HL-60 (cell line): ENCODE results near the gene SHISA8.

Experiments
- DNase-seq, 2 experiments: peaks; one replicate each; pipeline ENCODE4 v3.0.0-alpha.2; 2010 to 2020; ENCODE audit warnings: low read depth in 1 of 2, low spot score in 1 of 2
- H3K27ac ChIP-seq: fragments of 250-450 bp; sonication (Bioruptor Pico); replicated peaks from 2 replicates; pipeline ENCODE4 v1.5.1; 2020; ENCODE audit warnings: mild to moderate bottlenecking, moderate library complexity
- H3K27me3 ChIP-seq: fragments of 250-450 bp; sonication (Bioruptor Pico); 2 replicates; pipeline ENCODE4 v1.5.1; 2021; ENCODE audit warnings: mild to moderate bottlenecking, moderate library complexity; ENCODE audit not compliant: insufficient read depth, poor library complexity, severe bottlenecking
- H3K4me3 ChIP-seq: replicated peaks from 2 replicates; pipeline ENCODE4 v1.5.1; 2011; ENCODE audit warnings: mild to moderate bottlenecking, control low read depth, low read length; ENCODE audit not compliant: insufficient read depth
- GABPA ChIP-seq: IDR thresholded peaks from 2 replicates; pipeline ENCODE4 v1.6.1; 2012; ENCODE audit warnings: low read depth
- POLR2AphosphoS5 ChIP-seq: IDR thresholded peaks from 2 replicates; pipeline ENCODE4 v1.6.1; 2012; ENCODE audit warnings: low read depth
- REST ChIP-seq: IDR thresholded peaks from 2 replicates; pipeline ENCODE4 v1.6.1; 2012; ENCODE audit warnings: low read depth; ENCODE audit not compliant: insufficient replicate concordance
- SPI1 ChIP-seq: IDR thresholded peaks from 2 replicates; pipeline ENCODE4 v1.6.1; 2012; ENCODE audit warnings: low read depth, mild to moderate bottlenecking, borderline replicate concordance
- TF ChIP-seq, protein P1 (sequence below): IDR thresholded peaks from one replicate; pipeline ENCODE4 v1.5.1; 2011; ENCODE audit warnings: low read length, control low read depth, inconsistent platforms; ENCODE audit not compliant: insufficient read depth

Gene SHISA8

DNA sequence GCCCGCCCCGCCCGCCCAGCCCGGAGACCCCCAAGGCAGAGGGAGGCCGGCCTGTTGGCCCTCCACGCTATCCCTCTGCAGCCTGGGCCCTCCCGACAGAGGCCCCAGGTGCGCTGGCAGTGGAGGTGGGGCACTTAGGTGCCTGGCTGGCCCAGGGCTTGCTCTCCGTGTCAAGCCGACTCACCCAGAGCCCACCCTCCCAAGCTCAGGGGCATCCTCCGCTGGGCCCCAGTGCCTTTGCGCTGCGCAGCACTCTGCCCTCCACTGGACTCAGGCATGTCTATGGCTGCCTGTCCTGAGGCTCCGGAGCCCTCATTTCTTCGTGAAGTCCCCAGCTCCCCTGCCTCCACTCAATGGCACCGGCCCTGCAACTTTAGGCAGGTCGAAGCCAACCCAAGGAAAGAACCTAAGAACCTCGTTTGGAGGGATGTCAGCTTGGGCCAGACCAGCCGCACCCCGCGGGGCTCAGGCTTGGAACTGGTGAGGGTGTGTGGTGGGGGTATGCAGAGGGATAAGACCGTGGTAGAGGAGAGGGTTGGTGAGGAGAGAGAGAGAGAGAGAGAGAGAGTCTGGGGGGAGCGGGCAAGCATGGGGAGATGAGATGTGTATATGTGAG lies 43.2 kb upstream of the SHISA8 start:
- DNase-seq: no peak
- no peaks in the 10 kb centered on the region for H3K27me3 ChIP-seq
- no peak for TF ChIP-seq POLR2AphosphoS5
- TF ChIP-seq REST: no peak
- TF ChIP-seq GABPA: no peak
- TF ChIP-seq SPI1: no peak
- TF ChIP-seq, protein P1, sequence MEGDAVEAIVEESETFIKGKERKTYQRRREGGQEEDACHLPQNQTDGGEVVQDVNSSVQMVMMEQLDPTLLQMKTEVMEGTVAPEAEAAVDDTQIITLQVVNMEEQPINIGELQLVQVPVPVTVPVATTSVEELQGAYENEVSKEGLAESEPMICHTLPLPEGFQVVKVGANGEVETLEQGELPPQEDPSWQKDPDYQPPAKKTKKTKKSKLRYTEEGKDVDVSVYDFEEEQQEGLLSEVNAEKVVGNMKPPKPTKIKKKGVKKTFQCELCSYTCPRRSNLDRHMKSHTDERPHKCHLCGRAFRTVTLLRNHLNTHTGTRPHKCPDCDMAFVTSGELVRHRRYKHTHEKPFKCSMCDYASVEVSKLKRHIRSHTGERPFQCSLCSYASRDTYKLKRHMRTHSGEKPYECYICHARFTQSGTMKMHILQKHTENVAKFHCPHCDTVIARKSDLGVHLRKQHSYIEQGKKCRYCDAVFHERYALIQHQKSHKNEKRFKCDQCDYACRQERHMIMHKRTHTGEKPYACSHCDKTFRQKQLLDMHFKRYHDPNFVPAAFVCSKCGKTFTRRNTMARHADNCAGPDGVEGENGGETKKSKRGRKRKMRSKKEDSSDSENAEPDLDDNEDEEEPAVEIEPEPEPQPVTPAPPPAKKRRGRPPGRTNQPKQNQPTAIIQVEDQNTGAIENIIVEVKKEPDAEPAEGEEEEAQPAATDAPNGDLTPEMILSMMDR: no peak
- H3K27ac ChIP-seq: no peak overlapping the region
- no peak overlapping the region for H3K4me3 ChIP-seq

- TF ChIP-seq SPI1: no peak
- TF ChIP-seq, protein P1: no peak
- no peak for TF ChIP-seq POLR2AphosphoS5
- no peak for TF ChIP-seq GABPA
- TF ChIP-seq REST: no peak
- Histone ChIP-seq H3K27me3 (no peaks in the 10 kb centered on the region), H3K27ac (no peak overlapping the region), H3K4me3 (no peak overlapping the region)
- DNase-seq: no peak
These were observed 37.8 kb upstream of the SHISA8 start for GRCh38 chr22:41952713-41953112.

DNA sequence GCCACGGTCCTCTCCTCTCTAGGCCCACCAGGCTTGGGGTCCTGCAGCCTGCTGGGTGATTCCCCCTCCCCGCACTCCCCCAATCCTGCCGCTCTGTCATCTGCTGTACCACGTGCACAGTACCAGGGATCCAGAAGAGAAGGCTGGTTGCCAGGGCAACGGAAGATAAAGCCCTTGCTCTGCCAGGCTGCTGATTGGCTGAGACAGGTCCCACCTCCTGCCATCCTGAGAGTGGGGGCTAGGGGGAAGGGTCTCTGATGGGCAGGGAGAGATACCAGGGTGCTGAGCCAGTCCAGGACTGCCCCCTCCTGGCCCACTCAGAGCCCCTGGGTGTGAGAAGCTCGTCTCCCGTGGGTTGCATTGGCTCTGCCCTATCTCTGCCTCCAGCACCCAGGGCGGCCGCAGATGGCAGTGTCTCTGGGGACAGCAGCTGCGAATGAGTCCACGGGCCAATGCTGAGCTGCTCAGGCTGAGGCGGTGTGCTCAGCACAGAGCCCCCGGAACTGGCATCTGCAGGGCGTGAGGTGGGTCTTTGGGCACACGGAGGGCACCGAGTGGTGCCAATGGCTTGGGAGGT lies 37.1 kb upstream of the SHISA8 start, which contains the start of gene SMIM45:
Gene SMIM45, plus strand, starts transcription at position 253 of the 577 bp plus-strand sequence.
- Histone ChIP-seq H3K4me3 (no peak within 1 kb of the TSS), H3K27me3 (no peaks in the 10 kb centered on the region), H3K27ac (no peak within 1 kb of the TSS)
- no peak for DNase-seq
- TF ChIP-seq, protein P1: no peak
- TF ChIP-seq GABPA (no peak), SPI1 (no peak), POLR2AphosphoS5 (no peak), REST (no peak)
